HepG2 (cell line): ENCODE measurements around the gene TXNRD1. TPM values are rescaled to one million over a fixed set of nuclear protein-coding genes. Genes with fewer than 3 reads are reported as not detected.

ENCODE experiments used
- FOSL2 ChIP-seq: sonication (generic); formaldehyde crosslinking; IDR thresholded peaks from 2 replicates; pipeline ENCODE4 v1.4.0; 2020; ENCODE audit warnings: missing genetic modification reagents
- FOXJ3 ChIP-seq: sonication (generic); formaldehyde crosslinking; IDR thresholded peaks from 2 replicates; pipeline ENCODE4 v1.4.0; 2020; ENCODE audit warnings: missing genetic modification reagents, mild to moderate bottlenecking, borderline replicate concordance
- FOXO4 ChIP-seq: sonication (generic); formaldehyde crosslinking; conservative IDR thresholded peaks from 2 replicates; pipeline ENCODE4 v1.8.1; 2023; ENCODE audit warnings: missing genetic modification reagents
- JDP2 ChIP-seq: sonication (generic); formaldehyde crosslinking; IDR thresholded peaks from 2 replicates; pipeline ENCODE4 v1.8.1; 2022; ENCODE audit warnings: missing genetic modification reagents, borderline replicate concordance
- MLX ChIP-seq: IDR thresholded peaks from 2 replicates; pipeline ENCODE4 v1.6.1; 2016
- MTERF4 ChIP-seq: sonication (generic); formaldehyde crosslinking; IDR thresholded peaks from 2 replicates; pipeline ENCODE4 v1.8.0; 2023; ENCODE audit warnings: mild to moderate bottlenecking, missing genetic modification reagents
- NFYB ChIP-seq: sonication (generic); formaldehyde crosslinking; IDR thresholded peaks from 2 replicates; pipeline ENCODE4 v1.4.0; 2020; ENCODE audit warnings: missing genetic modification reagents
- NR2F6 ChIP-seq, 2 experiments: IDR thresholded peaks; 2 replicates each; pipeline ENCODE4 v1.6.1; 2016; ENCODE audit warnings: antibody characterized with exemption in 1 of 2, mild to moderate bottlenecking in 1 of 2
- PBX3 ChIP-seq: sonication (generic); formaldehyde crosslinking; IDR thresholded peaks from 2 replicates; pipeline ENCODE4 v1.8.1; 2023; ENCODE audit warnings: missing genetic modification reagents, inconsistent platforms, borderline replicate concordance
- RBFOX2 ChIP-seq: fragments of 200-400 bp; formaldehyde crosslinking; IDR thresholded peaks from 2 replicates; pipeline ENCODE4 v1.6.1; 2017; ENCODE audit warnings: low read depth, mild to moderate bottlenecking, low read length
- RNF2 ChIP-seq: fragments of 450-650 bp; conservative IDR thresholded peaks from 2 replicates; pipeline ENCODE4 v1.6.1; 2016; ENCODE audit warnings: low read depth
- TBX3 ChIP-seq: fragments of 450-650 bp; IDR thresholded peaks from 2 replicates; pipeline ENCODE4 v1.6.1; 2017; ENCODE audit warnings: antibody characterized with exemption, mild to moderate bottlenecking, inconsistent platforms, borderline replicate concordance
- TEAD2 ChIP-seq: sonication (generic); formaldehyde crosslinking; IDR thresholded peaks from 2 replicates; pipeline ENCODE4 v1.9.0; 2021; ENCODE audit warnings: missing genetic modification reagents
- THAP8 ChIP-seq: sonication (generic); formaldehyde crosslinking; IDR thresholded peaks from 2 replicates; pipeline ENCODE4 v1.5.1; 2020; ENCODE audit warnings: missing genetic modification reagents, mild to moderate bottlenecking, borderline replicate concordance
- TMF1 ChIP-seq: sonication (generic); formaldehyde crosslinking; IDR thresholded peaks from 2 replicates; pipeline ENCODE4 v1.8.1; 2022; ENCODE audit warnings: low read depth, missing genetic modification reagents
- WIZ ChIP-seq: sonication (generic); formaldehyde crosslinking; IDR thresholded peaks from 2 replicates; pipeline ENCODE4 v1.5.1; 2020; ENCODE audit warnings: mild to moderate bottlenecking, missing genetic modification reagents
- ZFP37 ChIP-seq: sonication (generic); formaldehyde crosslinking; IDR thresholded peaks from 2 replicates; pipeline ENCODE4 v1.4.0; 2020; ENCODE audit warnings: missing genetic modification reagents, borderline replicate concordance
- ZFP62 ChIP-seq: sonication (generic); formaldehyde crosslinking; IDR thresholded peaks from 2 replicates; pipeline ENCODE4 v1.4.0; 2020; ENCODE audit warnings: missing genetic modification reagents
- ZNF12 ChIP-seq: sonication (generic); formaldehyde crosslinking; IDR thresholded peaks from 2 replicates; pipeline ENCODE4 v1.5.0; 2020; ENCODE audit warnings: missing genetic modification reagents
- ZNF644 ChIP-seq: IDR thresholded peaks from 2 replicates; pipeline ENCODE4 v1.6.1; 2016; ENCODE audit warnings: low read depth
- ZNF660 ChIP-seq: sonication (generic); formaldehyde crosslinking; IDR thresholded peaks from 2 replicates; pipeline ENCODE4 v1.5.1; 2020; ENCODE audit warnings: mild to moderate bottlenecking, low read depth, missing genetic modification reagents, borderline replicate concordance
- ZNF691 ChIP-seq: sonication (generic); formaldehyde crosslinking; IDR thresholded peaks from 2 replicates; pipeline ENCODE4 v1.4.0; 2020; ENCODE audit warnings: missing genetic modification reagents, low read depth, mild to moderate bottlenecking, borderline replicate concordance
- ZNF703 ChIP-seq: sonication (generic); formaldehyde crosslinking; IDR thresholded peaks from 2 replicates; pipeline ENCODE4 v1.5.1; 2020; ENCODE audit warnings: missing genetic modification reagents, mild to moderate bottlenecking, moderate library complexity, borderline replicate concordance
- polyA plus RNA-seq, 8 experiments: library from polyadenylated mRNA; depleted of rRNA in 3 of 8; stranded (reverse) in 7 of 8; unstranded in 1 of 8; fragments of >200 nt; fragmentation: Illumina TruSeq in 4 of 8; extraction: Trizol in 4 of 8; gene quantifications; 2 replicates each; pipeline versions ENCODE4 v1.2.1 to v1.2.3, GENCODE V29; 2011 to 2016; ENCODE audit warnings: low read depth in 4 of 8, missing spikeins in 1 of 8, mixed read lengths in 1 of 8; ENCODE audit not compliant: insufficient read depth in 1 of 8
- total RNA-seq, 5 experiments: library from RNA; depleted of rRNA; stranded (reverse); fragments of >200 nt; fragmentation: Illumina TruSeq; extraction: Trizol; gene quantifications; 2 replicates each; pipeline ENCODE4 v1.2.3, GENCODE V29; 2016; ENCODE audit warnings: low read depth in 1 of 5

The TXNRD1 gene
- total and polyA plus RNA-seq, 2 of the 13 experiments (the other 11 are each of a cell fraction or from before 2014, with no cell fraction given), result 54.0 to 190 TPM

GRCh38 chr12:104288635-104289274 is 73.2 kb downstream of the TXNRD1 start (continued):
- TF ChIP-seq MTERF4 (CRISPR knock-in tag) (0 out of 2 replicates have a peak, but pooled peaks have one; percentile 47), ZNF12 (CRISPR knock-in tag) (no peak), JDP2 (CRISPR knock-in tag) (no peak), FOXO4 (CRISPR knock-in tag) (0 out of 2 replicates have a peak, but pooled peaks have one; percentile 10), MLX (peak; percentile 93), NR2F6 (IDR thresholded peaks at IDR 0.05) (no peak; the same call in 1 of the 2 replicates), NR2F6 (CRISPR knock-in tag; IDR thresholded peaks at IDR 0.05) (peak; percentile 63), TMF1 (CRISPR knock-in tag) (0 out of 2 replicates have a peak, but pooled peaks have one; percentile 48), TEAD2 (CRISPR knock-in tag) (no peak), ZNF660 (CRISPR knock-in tag) (no peak), WIZ (no peak), NFYB (CRISPR knock-in tag) (no peak; the same call in 1 of the 2 replicates), ZFP62 (no peak), PBX3 (no peak), RNF2 (peak; percentile 90), ZFP37 (CRISPR knock-in tag) (0 out of 2 replicates have a peak, but pooled peaks have one; percentile 40), TBX3 (no peak), FOXJ3 (peak; percentile 65; the same call in 1 of the 2 replicates), RBFOX2 (peak; percentile 82), ZNF691 (CRISPR knock-in tag) (peak; percentile 40; the same call in 1 of the 2 replicates), THAP8 (CRISPR knock-in tag) (no peak), ZNF703 (CRISPR knock-in tag) (no peak), FOSL2 (CRISPR knock-in tag) (peak; percentile 48; the same call in 1 of the 2 replicates), ZNF644 (0 out of 2 replicates have a peak, but pooled peaks have one; percentile 38)
